Stimulated activated CD8-positive, alpha-beta memory T cell treated with anti-CD3 and anti-CD28 coated beads, Interleukin-2, amount 100 ng/mL, for 1 hour (primary cell): ENCODE measurements around the gene GLIPR1L1.
"Not testable (repeated sequence)": the region's sequence is repeated elsewhere in the genome, so short reads cannot be mapped to it uniquely, and the experiment has no call there.

Experiments
- DNase-seq, 2 donors: peaks; one replicate each; pipeline ENCODE4 v3.0.0-alpha.2; 2020; ENCODE audit warnings: low read depth in 2 of 2

The GLIPR1L1 gene, protein sequence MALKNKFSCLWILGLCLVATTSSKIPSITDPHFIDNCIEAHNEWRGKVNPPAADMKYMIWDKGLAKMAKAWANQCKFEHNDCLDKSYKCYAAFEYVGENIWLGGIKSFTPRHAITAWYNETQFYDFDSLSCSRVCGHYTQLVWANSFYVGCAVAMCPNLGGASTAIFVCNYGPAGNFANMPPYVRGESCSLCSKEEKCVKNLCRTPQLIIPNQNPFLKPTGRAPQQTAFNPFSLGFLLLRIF

GRCh38 chr12:75334384-75335030, at the start of gene GLIPR1L1:
TSS of gene GLIPR1L1 (plus strand) at chr12:75334670. CDS start at chr12:75334729, 59 bp downstream.
- DNase-seq, result peak; percentile 62 to 69

GRCh38 chr12:75288860-75289259, 45.6 kb upstream of the GLIPR1L1 start:
- no peak for DNase-seq

GRCh38 chr12:75289753-75290152, 44.7 kb upstream of the GLIPR1L1 start:
- no peak for DNase-seq

GRCh38 chr12:75291014-75291413, 43.5 kb upstream of the GLIPR1L1 start:
- DNase-seq, result no peak

- no peak for DNase-seq
These were observed 40.1 kb upstream of the GLIPR1L1 start for GRCh38 chr12:75294336-75294735.

- no peak for DNase-seq
These were observed 39.7 kb upstream of the GLIPR1L1 start for GRCh38 chr12:75294797-75295196.

GRCh38 chr12:75302225-75302624, 32.2 kb upstream of the GLIPR1L1 start:
- no peak for DNase-seq

DNA sequence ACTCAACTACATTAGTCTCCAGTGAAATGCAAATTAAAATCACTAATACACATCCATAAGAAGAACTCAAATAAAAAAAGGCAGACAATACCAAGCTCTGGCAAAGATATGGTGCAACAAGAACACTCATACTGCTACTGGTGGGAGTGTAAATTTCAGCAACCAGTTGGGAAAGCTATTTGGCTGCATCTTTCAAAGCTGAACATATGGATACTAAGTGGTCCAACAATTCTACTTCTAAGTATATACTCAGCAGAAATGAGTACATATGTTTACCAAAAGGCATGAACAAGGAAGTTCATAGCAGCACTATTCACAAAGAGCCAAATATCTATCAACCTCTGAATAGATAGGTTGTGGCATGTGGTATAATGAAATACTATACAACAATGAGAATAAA, 31.7 kb upstream of the GLIPR1L1 start:
- no peak for DNase-seq

GRCh38 chr12:75305412-75306332, 28.8 kb upstream of the GLIPR1L1 start:
- no peak for DNase-seq

DNA sequence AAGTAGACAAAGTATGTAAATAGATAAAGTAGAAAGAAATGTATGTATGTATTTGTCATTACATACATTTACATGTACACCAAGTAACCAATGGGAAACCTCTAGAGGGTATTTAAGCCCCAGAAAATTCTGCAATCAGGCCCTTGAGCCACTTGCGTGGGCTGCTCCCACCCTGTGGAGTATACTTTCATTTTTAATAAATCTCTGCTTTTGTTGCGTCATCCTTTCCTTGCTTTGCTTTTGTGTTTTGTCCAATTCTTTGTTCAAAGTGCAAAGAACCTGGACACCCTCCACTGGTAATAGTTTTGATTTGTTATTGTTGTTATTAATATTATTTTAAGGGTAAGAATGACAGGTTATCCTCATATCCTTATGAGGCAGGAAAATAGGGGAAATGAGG, 26.2 kb upstream of the GLIPR1L1 start:
- DNase-seq, result no peak

- no peak for DNase-seq
These were observed 23.1 kb upstream of the GLIPR1L1 start for GRCh38 chr12:75311369-75311768.

GRCh38 chr12:75315518-75315917, 19.0 kb upstream of the GLIPR1L1 start:
- DNase-seq, result no peak

- no peak for DNase-seq
These were observed 16.7 kb upstream of the GLIPR1L1 start for GRCh38 chr12:75317784-75318183.

DNA sequence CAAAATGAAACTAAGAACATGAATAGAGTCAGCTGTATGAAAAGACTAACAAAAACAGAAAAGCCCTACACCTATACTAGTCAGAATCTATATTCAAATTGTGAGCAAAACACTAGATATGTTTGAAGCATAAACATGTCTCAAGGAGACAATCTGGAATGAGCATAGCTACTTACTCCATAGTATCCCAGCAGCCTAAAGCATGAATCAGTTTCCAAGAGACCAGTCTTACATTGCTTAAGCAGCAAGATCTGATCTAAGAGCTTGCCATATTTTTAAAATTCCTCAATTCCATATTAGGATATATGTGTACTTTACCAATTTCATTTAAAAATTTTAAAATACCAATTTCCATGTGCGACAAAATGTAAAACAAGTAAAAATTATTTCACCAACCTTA, 12.0 kb upstream of the GLIPR1L1 start:
- no peak for DNase-seq

GRCh38 chr12:75323663-75324062, 10.8 kb upstream of the GLIPR1L1 start:
- no peak for DNase-seq

DNA sequence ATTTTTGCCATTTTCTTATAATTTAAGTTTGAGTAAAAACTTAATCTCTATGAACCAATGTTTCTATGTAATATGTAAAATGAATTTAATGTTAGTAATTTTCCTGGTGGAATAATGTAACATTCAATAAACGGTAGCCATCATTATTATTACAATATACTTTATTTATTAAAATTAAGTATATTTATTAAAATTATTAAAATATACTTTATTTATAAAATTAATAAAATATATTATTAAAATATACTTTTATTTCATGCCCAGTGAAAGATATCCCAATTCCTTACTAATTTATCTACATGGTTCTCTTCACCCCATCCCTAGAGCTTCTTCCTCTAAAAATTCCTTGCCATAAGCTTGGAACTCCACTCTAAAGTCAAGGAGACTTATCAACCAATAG, 6.8 kb upstream of the GLIPR1L1 start:
- no peak for DNase-seq

GRCh38 chr12:75329918-75330826, 4.3 kb upstream of the GLIPR1L1 start, which contains the start of gene CAPS2:
TSS of gene CAPS2 (minus strand) at chr12:75330324. CDS start at chr12:75326498, 3,826 bp downstream.
- peak; percentile 16 to 34 for DNase-seq

DNA sequence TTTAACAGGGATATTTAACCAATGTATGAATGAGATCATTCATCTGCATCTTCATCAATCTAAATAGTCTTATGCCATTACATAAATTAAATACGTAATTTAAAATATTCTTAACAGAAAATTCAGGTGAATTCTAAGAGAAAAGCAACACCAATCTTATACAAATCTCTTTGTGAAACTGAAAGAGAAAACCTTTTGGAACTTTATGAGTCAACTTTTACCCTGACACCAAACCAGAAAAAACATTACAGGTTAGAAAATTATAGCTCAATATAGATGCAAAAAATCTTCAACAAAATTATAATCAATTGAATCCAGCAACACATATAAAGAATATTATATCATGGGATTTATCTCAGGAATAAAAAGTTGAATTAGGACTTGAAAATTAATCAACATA, 3.4 kb downstream of the GLIPR1L1 start:
- no peak for DNase-seq

DNA sequence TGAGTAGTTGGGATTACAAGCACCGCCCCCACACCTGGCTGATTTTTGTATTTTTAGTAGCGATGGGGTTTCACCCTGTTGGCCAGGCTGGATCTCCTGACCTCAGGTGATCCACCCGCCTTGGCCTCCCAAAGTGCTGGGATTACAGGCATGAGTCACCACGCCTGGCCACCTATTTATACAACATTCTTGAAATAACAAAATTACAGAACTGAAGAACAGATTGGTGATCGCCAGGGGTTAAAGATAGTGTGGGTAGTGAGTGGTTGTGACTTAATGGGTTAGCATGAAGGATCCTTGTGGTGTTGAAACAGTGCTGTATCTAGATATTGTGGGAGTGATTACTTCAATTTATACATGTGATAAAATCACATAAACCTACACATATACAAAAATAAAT, 7.4 kb downstream of the GLIPR1L1 start:
- no peak for DNase-seq

DNA sequence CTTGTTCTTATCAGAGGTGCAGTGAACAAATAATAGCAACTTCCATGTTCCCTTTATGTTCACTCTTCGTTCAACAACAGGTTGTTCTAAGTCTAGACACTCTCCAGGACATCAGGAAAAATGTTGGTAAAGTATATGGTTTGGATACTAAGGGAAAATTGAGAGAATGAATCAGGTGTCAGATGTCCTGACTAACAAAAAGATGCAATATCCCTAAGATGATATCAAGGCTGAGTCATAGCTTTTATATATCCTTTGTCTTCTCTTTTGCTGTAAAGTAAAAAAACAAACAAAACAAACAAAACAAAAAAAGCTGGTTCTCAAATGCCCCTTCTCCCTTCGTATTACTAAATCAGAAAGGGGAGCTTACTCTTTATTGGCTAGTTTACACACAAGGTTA, 11.1 kb downstream of the GLIPR1L1 start:
- no peak for DNase-seq

DNA sequence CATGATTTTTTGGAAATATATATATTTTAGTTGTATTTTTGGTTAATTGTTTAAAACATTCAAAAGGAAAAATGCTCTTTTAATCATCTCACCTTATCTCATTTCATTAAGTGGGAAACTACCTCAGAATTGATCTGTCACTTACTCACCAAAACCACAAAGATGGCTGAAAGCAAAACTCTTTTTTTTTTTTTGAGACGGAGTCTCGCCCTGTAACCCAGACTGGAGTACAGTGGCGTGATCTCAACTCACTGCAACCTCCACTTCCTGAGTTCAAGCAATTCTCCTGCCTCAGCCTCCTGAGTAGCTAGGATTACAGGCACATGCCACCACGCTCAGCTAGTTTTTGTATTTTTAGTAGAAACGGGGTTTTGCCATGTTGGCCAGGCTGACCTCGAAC, 11.7 kb downstream of the GLIPR1L1 start:
- DNase-seq, result not testable (repeated sequence)
